ENCODE results near the gene FXYD3.
"Not testable (repeated sequence)": the region's sequence is repeated elsewhere in the genome, so short reads cannot be mapped to it uniquely, and the experiment has no call there.

Gene FXYD3

GRCh38 chr19:35151273-35152065, 35.8 kb downstream of the FXYD3 start:
- Mint-ChIP-seq H3K27ac (no peak overlapping the region), H3K27me3 (no peaks in the 10 kb centered on the region), H3K4me1 (peaks cover 20% of the 10 kb centered on the region), H3K4me3 (no peak overlapping the region), H3K36me3 (peaks cover 11% of the 10 kb centered on the region), H3K9me3 (no peaks in the 10 kb centered on the region)

- peak overlapping the region; percentile 86 for H3K27ac Mint-ChIP-seq
- peaks cover 15% of the 10 kb centered on the region for H3K36me3 Mint-ChIP-seq
- peak overlapping the region; percentile 99 for H3K4me3 Mint-ChIP-seq
Observed at GRCh38 chr19:35153129-35153522, 37.5 kb downstream of the FXYD3 start.

GRCh38 chr19:35153701-35154524, 38.3 kb downstream of the FXYD3 start:
- peak overlapping the region; percentile 100 for H3K27ac Mint-ChIP-seq
- no peaks in the 10 kb centered on the region for H3K27me3 Mint-ChIP-seq
- H3K36me3 Mint-ChIP-seq = peaks cover 21% of the 10 kb centered on the region
- H3K4me1 Mint-ChIP-seq = peaks cover 43% of the 10 kb centered on the region
- no peaks in the 10 kb centered on the region for H3K9me3 Mint-ChIP-seq
- H3K4me3 Mint-ChIP-seq = peak overlapping the region; percentile 99

More at GRCh38 chr19:35153129-35153522, 37.5 kb downstream of the FXYD3 start:
- H3K27me3 Mint-ChIP-seq, H3K9me3 Mint-ChIP-seq: not testable (repeated sequence)
- peaks cover 35% of the 10 kb centered on the region for H3K4me1 Mint-ChIP-seq

GRCh38 chr19:35154525-35155406, 39.1 kb downstream of the FXYD3 start, which contains the start of gene FXYD5:
FXYD5 (plus strand) TSS chr19:35154735; CDS start chr19:35155551, 816 bp downstream.
- H3K27me3 Mint-ChIP-seq = no peaks in the 10 kb centered on the region
- no peaks in the 10 kb centered on the region for H3K9me3 Mint-ChIP-seq
- peaks cover 27% of the 10 kb centered on the region for H3K36me3 Mint-ChIP-seq
- H3K27ac Mint-ChIP-seq = peak within 1 kb of the TSS; percentile 100
- H3K4me3 Mint-ChIP-seq = peak within 1 kb of the TSS; percentile 99
- H3K4me1 Mint-ChIP-seq = peaks cover 50% of the 10 kb centered on the region

- Mint-ChIP-seq H3K4me3 (peak overlapping the region; percentile 99), H3K36me3 (peaks cover 27% of the 10 kb centered on the region), H3K27ac (peak overlapping the region; percentile 100), H3K4me1 (peaks cover 52% of the 10 kb centered on the region), H3K27me3 (no peaks in the 10 kb centered on the region), H3K9me3 (no peaks in the 10 kb centered on the region)
Observed at GRCh38 chr19:35155441-35155840, 39.8 kb downstream of the FXYD3 start.

GRCh38 chr19:35155981-35156672, 40.5 kb downstream of the FXYD3 start:
- Mint-ChIP-seq H3K27me3 (no peaks in the 10 kb centered on the region), H3K4me3 (peak overlapping the region; percentile 99), H3K36me3 (peaks cover 29% of the 10 kb centered on the region), H3K4me1 (peaks cover 55% of the 10 kb centered on the region), H3K9me3 (no peaks in the 10 kb centered on the region), H3K27ac (peak overlapping the region; percentile 100)

- H3K36me3 Mint-ChIP-seq = peaks cover 35% of the 10 kb centered on the region
- H3K27ac Mint-ChIP-seq = peak overlapping the region; percentile 100
- no peaks in the 10 kb centered on the region for H3K9me3 Mint-ChIP-seq
- H3K27me3 Mint-ChIP-seq = no peaks in the 10 kb centered on the region
- peak overlapping the region; percentile 99 for H3K4me3 Mint-ChIP-seq
- peaks cover 60% of the 10 kb centered on the region for H3K4me1 Mint-ChIP-seq
Observed at GRCh38 chr19:35156673-35157014, 41.0 kb downstream of the FXYD3 start.

GRCh38 chr19:35157431-35157830, 41.8 kb downstream of the FXYD3 start:
- Mint-ChIP-seq H3K36me3 (peaks cover 41% of the 10 kb centered on the region), H3K9me3 (no peaks in the 10 kb centered on the region), H3K27me3 (no peaks in the 10 kb centered on the region), H3K4me1 (peaks cover 61% of the 10 kb centered on the region), H3K27ac (peak overlapping the region; percentile 84), H3K4me3 (peak overlapping the region; percentile 99)

GRCh38 chr19:35159606-35160005, 44.0 kb downstream of the FXYD3 start:
- Mint-ChIP-seq H3K4me1 (peaks cover 63% of the 10 kb centered on the region), H3K27ac (peak overlapping the region; percentile 17), H3K9me3 (no peaks in the 10 kb centered on the region), H3K27me3 (no peaks in the 10 kb centered on the region), H3K36me3 (peaks cover 58% of the 10 kb centered on the region), H3K4me3 (peak overlapping the region; percentile 73)

GRCh38 chr19:35160629-35161433, 45.2 kb downstream of the FXYD3 start:
- no peak overlapping the region for H3K27ac Mint-ChIP-seq
- H3K9me3 Mint-ChIP-seq = peaks cover 4% of the 10 kb centered on the region
- H3K27me3 Mint-ChIP-seq = no peaks in the 10 kb centered on the region
- H3K4me1 Mint-ChIP-seq = peaks cover 66% of the 10 kb centered on the region
- H3K4me3 Mint-ChIP-seq = no peak overlapping the region
- peaks cover 65% of the 10 kb centered on the region for H3K36me3 Mint-ChIP-seq

GRCh38 chr19:35161434-35161743, 45.8 kb downstream of the FXYD3 start:
- peaks cover 63% of the 10 kb centered on the region for H3K4me1 Mint-ChIP-seq
- H3K27ac Mint-ChIP-seq = peak overlapping the region; percentile 63
- peaks cover 65% of the 10 kb centered on the region for H3K36me3 Mint-ChIP-seq
- H3K9me3 Mint-ChIP-seq = peaks cover 4% of the 10 kb centered on the region
- no peak overlapping the region for H3K4me3 Mint-ChIP-seq
- no peaks in the 10 kb centered on the region for H3K27me3 Mint-ChIP-seq

GRCh38 chr19:35162471-35163326, 47.1 kb downstream of the FXYD3 start:
- Mint-ChIP-seq H3K27me3 (no peaks in the 10 kb centered on the region), H3K4me3 (no peak overlapping the region), H3K4me1 (peaks cover 64% of the 10 kb centered on the region), H3K27ac (peak overlapping the region; percentile 46), H3K36me3 (peaks cover 66% of the 10 kb centered on the region), H3K9me3 (peaks cover 4% of the 10 kb centered on the region)

- Mint-ChIP-seq H3K4me1 (peaks cover 58% of the 10 kb centered on the region), H3K36me3 (peaks cover 59% of the 10 kb centered on the region), H3K27me3 (no peaks in the 10 kb centered on the region), H3K4me3 (no peak overlapping the region), H3K27ac (peak overlapping the region; percentile 68), H3K9me3 (peaks cover 4% of the 10 kb centered on the region)
Observed at GRCh38 chr19:35164418-35164817, 48.8 kb downstream of the FXYD3 start.
